ENCODE measurements around the gene PLPPR5. TPM values are rescaled to one million over a fixed set of nuclear protein-coding genes. Genes with fewer than 3 reads are reported as not detected.

The PLPPR5 gene
- polyA plus RNA-seq, 1 experiment: not detected

- ChIA-PET POLR2A (no interaction called here), CTCF (no interaction called here)
Measured at GRCh38 chr1:98908980-98909379, 95.7 kb downstream of the PLPPR5 start.

DNA sequence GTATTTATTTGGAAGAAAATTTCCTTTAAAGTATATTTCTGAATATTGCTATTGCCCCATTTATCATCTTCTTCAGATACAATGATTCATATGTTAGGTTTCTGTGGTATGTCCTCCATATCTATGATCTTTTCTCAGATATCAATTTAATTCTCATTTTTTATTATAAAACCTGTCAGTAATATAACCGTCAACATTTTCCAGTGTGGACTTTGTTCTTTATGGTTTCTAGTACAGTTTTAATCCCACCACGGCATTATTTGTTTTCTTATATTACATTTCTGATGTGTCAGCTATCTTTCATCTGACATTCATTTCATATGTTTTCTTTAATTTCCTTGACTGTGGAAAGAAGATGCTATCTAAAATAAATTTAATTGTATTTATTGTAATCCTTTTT lies 97.9 kb downstream of the PLPPR5 start:
- H3K4me3 ChIP-seq (ENCODE audit: low read depth, low read length): no peak overlapping the region
- DNase-seq (ENCODE audit: low read depth): no peak
- TF ChIP-seq, protein P1, sequence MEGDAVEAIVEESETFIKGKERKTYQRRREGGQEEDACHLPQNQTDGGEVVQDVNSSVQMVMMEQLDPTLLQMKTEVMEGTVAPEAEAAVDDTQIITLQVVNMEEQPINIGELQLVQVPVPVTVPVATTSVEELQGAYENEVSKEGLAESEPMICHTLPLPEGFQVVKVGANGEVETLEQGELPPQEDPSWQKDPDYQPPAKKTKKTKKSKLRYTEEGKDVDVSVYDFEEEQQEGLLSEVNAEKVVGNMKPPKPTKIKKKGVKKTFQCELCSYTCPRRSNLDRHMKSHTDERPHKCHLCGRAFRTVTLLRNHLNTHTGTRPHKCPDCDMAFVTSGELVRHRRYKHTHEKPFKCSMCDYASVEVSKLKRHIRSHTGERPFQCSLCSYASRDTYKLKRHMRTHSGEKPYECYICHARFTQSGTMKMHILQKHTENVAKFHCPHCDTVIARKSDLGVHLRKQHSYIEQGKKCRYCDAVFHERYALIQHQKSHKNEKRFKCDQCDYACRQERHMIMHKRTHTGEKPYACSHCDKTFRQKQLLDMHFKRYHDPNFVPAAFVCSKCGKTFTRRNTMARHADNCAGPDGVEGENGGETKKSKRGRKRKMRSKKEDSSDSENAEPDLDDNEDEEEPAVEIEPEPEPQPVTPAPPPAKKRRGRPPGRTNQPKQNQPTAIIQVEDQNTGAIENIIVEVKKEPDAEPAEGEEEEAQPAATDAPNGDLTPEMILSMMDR (IDR thresholded peaks at IDR 0.05; ENCODE audit: insufficient read depth, low read depth, low read length): no peak
- ChIA-PET CTCF (interaction anchor here (2.1 kb wide), 1 partner anchor 9 kb away, joined by 5 read pairs; no protein-coding TSS in a partner anchor), POLR2A (no interaction called here)
- H3K36me3 ChIP-seq (ENCODE audit: control insufficient read depth, insufficient read depth, low read length): no peaks in the 10 kb centered on the region
- H3K27me3 ChIP-seq (ENCODE audit: control insufficient read depth, insufficient read depth, low read length): no peaks in the 10 kb centered on the region

More at GRCh38 chr1:98908980-98909379, 95.7 kb downstream of the PLPPR5 start:
- H3K36me3 ChIP-seq (ENCODE audit: control insufficient read depth, insufficient read depth, low read length): no peaks in the 10 kb centered on the region
- H3K4me3 ChIP-seq (ENCODE audit: low read depth, low read length): no peak overlapping the region
- TF ChIP-seq, protein P1 (IDR thresholded peaks at IDR 0.05; ENCODE audit: insufficient read depth, low read depth, low read length): no peak
- DNase-seq (ENCODE audit: low read depth): no peak
- H3K27me3 ChIP-seq (ENCODE audit: control insufficient read depth, insufficient read depth, low read length): no peaks in the 10 kb centered on the region

DNA sequence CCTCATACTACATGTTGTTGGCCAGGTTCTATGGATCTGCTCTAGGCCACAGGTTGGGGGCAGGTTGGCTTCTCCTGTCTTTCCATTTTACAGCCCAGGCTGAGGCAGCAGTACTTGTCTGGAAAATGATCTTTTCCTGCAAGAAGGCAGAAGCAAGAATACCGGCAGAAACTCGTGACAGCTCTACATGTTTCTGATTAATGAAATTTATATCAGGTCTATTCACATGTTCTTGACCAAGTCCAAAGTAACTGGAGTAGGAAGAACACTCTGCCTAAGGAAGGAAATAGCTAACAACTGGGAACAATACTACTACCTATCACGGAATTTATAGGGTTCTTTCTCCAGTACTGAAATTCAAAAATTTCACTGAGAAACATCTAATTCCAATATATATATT lies 98.3 kb downstream of the PLPPR5 start:
- ChIA-PET POLR2A (no interaction called here), CTCF (interaction anchor here (2.1 kb wide), 1 partner anchor 8 kb away, joined by 5 read pairs; no protein-coding TSS in a partner anchor)
- TF ChIP-seq, protein P1 (IDR thresholded peaks at IDR 0.05; ENCODE audit: insufficient read depth, low read depth, low read length): no peak
- no peaks in the 10 kb centered on the region for H3K27me3 ChIP-seq (ENCODE audit: control insufficient read depth, insufficient read depth, low read length)
- H3K36me3 ChIP-seq (ENCODE audit: control insufficient read depth, insufficient read depth, low read length): no peaks in the 10 kb centered on the region
- DNase-seq (ENCODE audit: low read depth): no peak
- H3K4me3 ChIP-seq (ENCODE audit: low read depth, low read length): no peak overlapping the region

- TF ChIP-seq, protein P1 (IDR thresholded peaks at IDR 0.05; ENCODE audit: insufficient read depth, low read depth, low read length): no peak
- H3K4me3 ChIP-seq (ENCODE audit: low read depth, low read length): no peak overlapping the region
- H3K36me3 ChIP-seq (ENCODE audit: control insufficient read depth, insufficient read depth, low read length): no peaks in the 10 kb centered on the region
- ChIA-PET POLR2A (no interaction called here), CTCF (no interaction called here)
- no peak for DNase-seq (ENCODE audit: low read depth)
- no peaks in the 10 kb centered on the region for H3K27me3 ChIP-seq (ENCODE audit: control insufficient read depth, insufficient read depth, low read length)
Measured at GRCh38 chr1:98904684-98905083, 100.0 kb downstream of the PLPPR5 start.

DNA sequence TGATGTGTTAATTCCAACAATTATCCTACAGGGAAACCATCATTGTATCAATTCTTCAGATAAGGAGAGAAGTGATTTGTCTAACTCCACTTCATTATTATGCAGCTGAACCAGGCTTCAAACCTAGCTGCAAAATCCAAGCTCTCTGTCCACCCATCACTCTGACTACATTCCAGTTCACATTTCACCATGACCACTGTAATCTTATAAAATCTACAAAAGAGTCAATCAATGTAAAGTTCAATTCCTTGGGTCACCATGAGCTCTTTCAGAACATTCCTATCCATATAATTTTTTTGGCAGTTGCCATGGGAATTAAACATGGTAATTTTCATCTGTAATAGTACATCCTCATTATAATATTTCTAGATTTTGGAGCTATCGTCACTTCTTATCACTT lies 100.9 kb downstream of the PLPPR5 start:
- TF ChIP-seq, protein P1 (IDR thresholded peaks at IDR 0.05; ENCODE audit: insufficient read depth, low read depth, low read length): no peak
- ChIA-PET CTCF (no interaction called here), POLR2A (interaction anchor here (0.6 kb wide), 1 partner anchor 804 kb away, joined by 3 read pairs; no protein-coding TSS in a partner anchor)
- Histone ChIP-seq H3K4me3 (ENCODE audit: low read depth, low read length) (no peak overlapping the region), H3K27me3 (ENCODE audit: control insufficient read depth, insufficient read depth, low read length) (no peaks in the 10 kb centered on the region), H3K36me3 (ENCODE audit: control insufficient read depth, insufficient read depth, low read length) (no peaks in the 10 kb centered on the region)
- DNase-seq (ENCODE audit: low read depth): no peak

All from BJ (cell line).